OCI-LY7 (cell line): ENCODE data around the gene TIMM9. TPM values are rescaled to one million over a fixed set of nuclear protein-coding genes. Genes with fewer than 3 reads are reported as not detected.

Source experiments
- Bru-seq: library from RNA; stranded (reverse); fragments of 400-500 nt; gene quantifications from one replicate; lab custom pipeline; 2021; lab: Mats Ljungman, UMichigan
- BruChase-seq, 2 experiments: library from RNA; stranded (reverse); fragments of 400-500 nt; gene quantifications; one replicate each; lab custom pipeline; 2021; lab: Mats Ljungman, UMichigan
- BruUV-seq: library from RNA; stranded (reverse); fragments of 400-500 nt; replicated peaks from 2 replicates; lab custom pipeline; 2021; lab: Mats Ljungman, UMichigan
- CTCF ChIA-PET: fragments of 300-600 bp; sonication (Branson Sonifier 250); formaldehyde crosslinking; loops from one replicate; lab custom pipeline; 2022; ENCODE audit warnings: antibody characterized with exemption; ENCODE audit not compliant: unreplicated experiment; lab: Charles Lee
- POLR2A ChIA-PET: fragments of 300-600 bp; sonication (Branson Sonifier 250); formaldehyde crosslinking; loops from one replicate; lab custom pipeline; 2022; ENCODE audit warnings: antibody characterized with exemption; lab: Charles Lee
- DNase-seq: peaks from one replicate; pipeline ENCODE4 v3.0.0-alpha.2; 2015; ENCODE audit warnings: low spot score
- H2AFZ ChIP-seq: fragments of 200-600 bp; sonication (generic), shearing (Covaris generic); 2 replicates; pipeline ENCODE4 v1.6.1; 2014; ENCODE audit warnings: mild to moderate bottlenecking, antibody characterized with exemption, low read length, moderate library complexity
- H3K27ac ChIP-seq: fragments of 200-600 bp; sonication (generic); 2 replicates; pipeline ENCODE4 v1.5.1; 2014; ENCODE audit warnings: mixed run types, low read depth, mild to moderate bottlenecking, moderate library complexity, low read length, inconsistent platforms; ENCODE audit not compliant: poor library complexity, severe bottlenecking
- H3K36me3 ChIP-seq: fragments of 200-600 bp; sonication (generic); 2 replicates; pipeline ENCODE4 v1.6.1; 2014; ENCODE audit warnings: mild to moderate bottlenecking, antibody characterized with exemption, low read length, moderate library complexity, mixed read lengths; ENCODE audit not compliant: insufficient read depth
- H3K4me1 ChIP-seq: fragments of 200-600 bp; sonication (generic); 2 replicates; pipeline ENCODE4 v1.5.1; 2014; ENCODE audit warnings: mild to moderate bottlenecking, low read length; ENCODE audit not compliant: insufficient read depth, poor library complexity, severe bottlenecking
- H3K4me2 ChIP-seq: fragments of 200-600 bp; sonication (generic); 2 replicates; pipeline ENCODE4 v1.6.1; 2014; ENCODE audit warnings: mild to moderate bottlenecking, low read length
- H3K4me3 ChIP-seq: fragments of 200-600 bp; sonication (generic); 2 replicates; pipeline ENCODE4 v1.5.1; 2014; ENCODE audit warnings: mild to moderate bottlenecking, low read depth, low read length; ENCODE audit not compliant: poor library complexity, severe bottlenecking
- H3K79me2 ChIP-seq: fragments of 200-600 bp; sonication (generic); 2 replicates; pipeline ENCODE4 v1.6.1; 2016; ENCODE audit warnings: low read depth, mild to moderate bottlenecking, low read length, moderate library complexity, mixed read lengths; ENCODE audit not compliant: insufficient read depth
- H3K9me2 ChIP-seq: fragments of 200-600 bp; sonication (generic); 2 replicates; pipeline ENCODE4 v1.6.1; 2016; ENCODE audit warnings: mild to moderate bottlenecking, low read length, mixed read lengths; ENCODE audit not compliant: insufficient read depth
- H3K9me3 ChIP-seq: fragments of 200-600 bp; sonication (generic); 2 replicates; pipeline ENCODE4 v1.6.1; 2014; ENCODE audit warnings: mild to moderate bottlenecking, mixed run types, low read length, mixed read lengths
- H4K20me1 ChIP-seq: fragments of 200-600 bp; sonication (generic); 2 replicates; pipeline ENCODE4 v1.6.1; 2014; ENCODE audit warnings: mild to moderate bottlenecking, antibody characterized with exemption, low read length, moderate library complexity, mixed read lengths; ENCODE audit not compliant: insufficient read depth
- EZH2phosphoT487 ChIP-seq: fragments of 200-600 bp; sonication (generic); IDR thresholded peaks from 2 replicates; pipeline ENCODE4 v1.6.1; 2018; ENCODE audit warnings: low read depth, borderline replicate concordance, mild to moderate bottlenecking, mixed run types, antibody characterized with exemption, low read length, moderate library complexity, mixed read lengths
- intact Hi-C: fragments of 100-400 bp; cut with micrococcal nuclease; formaldehyde crosslinking; loops from one replicate; pipeline ENCODE4 v1.10.0; 2022; ENCODE audit not compliant: unreplicated experiment
- long read RNA-seq: library from polyadenylated mRNA; stranded (forward); transcript quantifications from one replicate; pipeline ENCODE4 v2.0.0, GENCODE V29; 2022
- total RNA-seq, 2 experiments: library from RNA; depleted of rRNA in 1 of 2; stranded (reverse); fragments of >200 nt in 1 of 2; shearing (Covaris generic) in 1 of 2; gene quantifications; 2 replicates each; pipeline ENCODE4 v1.2.3, GENCODE V29; 2014 to 2022
- TF ChIP-seq, protein P1 (sequence below): fragments of 200-600 bp; sonication (generic); conservative IDR thresholded peaks from 2 replicates; pipeline ENCODE4 v1.5.1; 2014; ENCODE audit warnings: mild to moderate bottlenecking, antibody characterized with exemption, low read length, moderate library complexity, mixed read lengths

Gene TIMM9
- total RNA-seq (2014; rRNA removed; shearing (Covaris generic)): 33.0 and 37.2 TPM in 2 replicates
- 60.3 and 60.6 TPM in 2 replicates for total RNA-seq (2022)
- percentile 86 among the genes with signal in this experiment for Bru-seq, nascent RNA
- percentile 87 among the genes with signal in this experiment for BruChase-seq, experiment 1, labeled RNA remaining after a 6-hour chase
- BruChase-seq, experiment 2, labeled RNA remaining after a 2-hour chase: percentile 86 among the genes with signal in this experiment
- long read RNA-seq, partial matches to known transcripts: 7 of 13 reads
- long read RNA-seq, other reads (novel, unspliced or antisense): 1 of 13 reads

GRCh38 chr14:58427281-58428117 lies at the start of gene TIMM9, which contains the start of gene KIAA0586:
TIMM9 (minus strand) TSS chr14:58427531; CDS start chr14:58411945, 15,586 bp downstream.
KIAA0586 (plus strand) TSS chr14:58427719; CDS start chr14:58428265, 546 bp downstream.
- peak within 1 kb of the TSS; percentile 90 for H2AFZ ChIP-seq
- POLR2A ChIA-PET: interaction anchor here (0.5 to 1.9 kb wide), 7 partner anchors 9 to 319 kb away, joined by 3 to 13 read pairs (median 4); partner anchors contain the start of genes ACTR10 and ARID4A
- H4K20me1 ChIP-seq: no peaks in the 10 kb centered on the region
- intact Hi-C loops: loop anchor here (1.0 to 5.0 kb wide), 2 partner anchors 129 to 180 kb away; partner anchors contain the start of gene ARID4A
- CTCF ChIA-PET: no interaction called here
- H3K36me3 ChIP-seq: peaks cover 47% of the 10 kb centered on the region
- peaks cover 69% of the 10 kb centered on the region for H3K79me2 ChIP-seq
- peak within 1 kb of the TSS; percentile 94 for H3K27ac ChIP-seq
- peak within 1 kb of the TSS; percentile 95 for H3K4me3 ChIP-seq
- H3K4me1 ChIP-seq: peaks cover 33% of the 10 kb centered on the region
- peak within 1 kb of the TSS; percentile 86 for H3K4me2 ChIP-seq
- no peaks in the 10 kb centered on the region for H3K9me2 ChIP-seq
- peak; percentile 99 for DNase-seq
- no peaks in the 10 kb centered on the region for H3K9me3 ChIP-seq
- no TSS peak for BruUV-seq
- TF ChIP-seq, protein P1, sequence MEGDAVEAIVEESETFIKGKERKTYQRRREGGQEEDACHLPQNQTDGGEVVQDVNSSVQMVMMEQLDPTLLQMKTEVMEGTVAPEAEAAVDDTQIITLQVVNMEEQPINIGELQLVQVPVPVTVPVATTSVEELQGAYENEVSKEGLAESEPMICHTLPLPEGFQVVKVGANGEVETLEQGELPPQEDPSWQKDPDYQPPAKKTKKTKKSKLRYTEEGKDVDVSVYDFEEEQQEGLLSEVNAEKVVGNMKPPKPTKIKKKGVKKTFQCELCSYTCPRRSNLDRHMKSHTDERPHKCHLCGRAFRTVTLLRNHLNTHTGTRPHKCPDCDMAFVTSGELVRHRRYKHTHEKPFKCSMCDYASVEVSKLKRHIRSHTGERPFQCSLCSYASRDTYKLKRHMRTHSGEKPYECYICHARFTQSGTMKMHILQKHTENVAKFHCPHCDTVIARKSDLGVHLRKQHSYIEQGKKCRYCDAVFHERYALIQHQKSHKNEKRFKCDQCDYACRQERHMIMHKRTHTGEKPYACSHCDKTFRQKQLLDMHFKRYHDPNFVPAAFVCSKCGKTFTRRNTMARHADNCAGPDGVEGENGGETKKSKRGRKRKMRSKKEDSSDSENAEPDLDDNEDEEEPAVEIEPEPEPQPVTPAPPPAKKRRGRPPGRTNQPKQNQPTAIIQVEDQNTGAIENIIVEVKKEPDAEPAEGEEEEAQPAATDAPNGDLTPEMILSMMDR: no peak
- no peak for TF ChIP-seq EZH2phosphoT487

DNA sequence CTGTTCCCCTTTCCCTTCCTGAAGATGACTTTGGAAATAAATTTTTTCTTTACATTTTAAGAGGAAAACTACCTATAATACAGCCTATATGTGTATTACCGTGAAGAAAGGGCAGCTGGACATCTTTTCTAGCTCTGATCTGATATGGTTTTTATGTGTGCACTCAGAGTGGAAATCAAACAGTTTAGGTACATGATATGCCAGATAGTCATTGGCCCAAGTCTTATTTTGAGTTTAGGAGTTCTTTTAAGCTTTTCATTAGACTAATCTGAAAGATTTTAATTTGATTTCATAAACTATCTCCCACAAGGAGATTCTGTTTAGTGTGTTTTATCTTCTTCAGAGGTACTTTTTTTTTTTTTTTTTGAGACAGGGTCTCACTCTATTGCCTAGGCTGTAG lies 49.0 kb upstream of the TIMM9 start:
- DNase-seq: no peak
- no peak for TF ChIP-seq EZH2phosphoT487
- TF ChIP-seq, protein P1: no peak
- H3K4me1 ChIP-seq: peaks cover 3% of the 10 kb centered on the region
- peaks cover 67% of the 10 kb centered on the region for H3K36me3 ChIP-seq
- H3K9me3 ChIP-seq: no peaks in the 10 kb centered on the region
- H3K9me2 ChIP-seq: no peaks in the 10 kb centered on the region
- no TSS peak for BruUV-seq
- intact Hi-C loops: no loop called here
- H2AFZ ChIP-seq: no peak overlapping the region
- POLR2A ChIA-PET: interaction anchor here (0.6 to 1.2 kb wide), 2 partner anchors 10 to 35 kb away, joined by 3 read pairs; no protein-coding TSS in a partner anchor
- no peak overlapping the region for H3K4me2 ChIP-seq
- no peaks in the 10 kb centered on the region for H3K79me2 ChIP-seq
- CTCF ChIA-PET: no interaction called here
- H3K27ac ChIP-seq: no peak overlapping the region
- no peaks in the 10 kb centered on the region for H4K20me1 ChIP-seq
- H3K4me3 ChIP-seq: no peak overlapping the region
